GM12891 (cell line): ENCODE data around the gene KPNA2. TPM values are rescaled to one million over a fixed set of nuclear protein-coding genes. Genes with fewer than 3 reads are reported as not detected.
"Not testable (repeated sequence)": the region's sequence is repeated elsewhere in the genome, so short reads cannot be mapped to it uniquely, and the experiment has no call there.

Experiments
- DNase-seq: peaks from one replicate; pipeline ENCODE4 v3.0.0; 2011; ENCODE audit warnings: low spot score; ENCODE audit not compliant: insufficient read length
- FAIRE-seq: peaks from 2 replicates; lab custom pipeline; 2011; peaks lifted over from hg19 to GRCh38; lab: Jason Lieb, UNC
- PAX5 ChIP-seq: IDR thresholded peaks from 2 replicates; pipeline ENCODE4 v1.6.1; 2011; ENCODE audit warnings: low read length, moderate library complexity, mild to moderate bottlenecking; ENCODE audit not compliant: insufficient read depth, severe bottlenecking
- POLR2A ChIP-seq: IDR thresholded peaks from 2 replicates; pipeline ENCODE4 v1.6.1; 2011; ENCODE audit warnings: low read depth, low read length, control low read depth
- POLR2AphosphoS5 ChIP-seq: IDR thresholded peaks from 2 replicates; pipeline ENCODE4 v1.6.1; 2011; ENCODE audit warnings: low read depth, low read length, control low read depth
- POU2F2 ChIP-seq: IDR thresholded peaks from 2 replicates; pipeline ENCODE4 v1.6.1; 2011; ENCODE audit warnings: low read depth, mild to moderate bottlenecking, control low read depth, low read length, moderate library complexity
- SPI1 ChIP-seq: IDR thresholded peaks from 2 replicates; pipeline ENCODE4 v1.6.1; 2011; ENCODE audit warnings: low read depth, low read length, control low read depth
- TAF1 ChIP-seq: IDR thresholded peaks from 2 replicates; pipeline ENCODE4 v1.6.1; 2011; ENCODE audit warnings: low read depth, low read length, control low read depth
- polyA plus RNA-seq: library from polyadenylated mRNA; unstranded; fragments of >200 nt; gene quantifications from one replicate; pipeline ENCODE4 v1.2.1, GENCODE V29; 2012; ENCODE audit warnings: low read depth, missing spikeins, inconsistent platforms; ENCODE audit not compliant: missing spikeins

KPNA2 gene
- polyA plus RNA-seq, result 155 TPM

DNA sequence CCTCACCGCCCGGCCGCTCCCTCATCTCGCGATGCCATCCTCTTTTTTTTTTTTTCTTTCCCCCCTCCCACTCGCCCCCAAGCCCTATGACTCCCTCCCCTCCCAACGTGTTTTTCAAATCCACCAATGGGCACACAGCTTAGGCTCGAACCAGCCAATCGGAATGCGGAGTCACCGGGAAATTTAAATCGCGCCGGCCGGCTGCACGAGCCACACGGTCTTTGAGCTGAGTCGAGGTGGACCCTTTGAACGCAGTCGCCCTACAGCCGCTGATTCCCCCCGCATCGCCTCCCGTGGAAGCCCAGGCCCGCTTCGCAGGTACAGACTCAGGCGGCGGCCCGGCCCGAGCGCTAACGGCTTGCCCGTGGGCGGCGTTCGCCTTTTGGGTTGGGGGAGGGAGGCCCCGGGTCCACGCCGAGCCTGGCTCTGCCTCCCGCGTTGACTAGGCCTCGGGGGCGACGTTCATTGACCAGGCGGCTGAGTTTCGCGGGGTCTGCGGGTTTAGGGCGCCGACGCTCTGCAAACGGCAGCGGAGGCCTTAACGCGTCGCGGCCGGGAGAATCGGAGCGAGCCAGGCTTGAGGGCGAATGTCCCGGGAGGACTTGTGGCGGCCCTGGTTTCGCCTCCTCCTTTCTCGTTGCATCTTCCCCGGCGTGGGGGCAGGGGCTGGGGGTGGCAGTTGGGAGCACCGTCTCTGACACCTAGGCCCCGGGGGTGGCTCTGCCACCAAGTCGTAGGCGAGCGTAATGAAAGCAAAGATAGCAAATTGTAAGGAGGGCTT is at the start of gene KPNA2:
TSS of gene KPNA2 (plus strand) at position 213 of the 781 bp plus-strand sequence. CDS start 1,398 bp downstream, outside the sequence.
- DNase-seq (peak; percentile 92), FAIRE-seq (peak; percentile 82)
- TF ChIP-seq SPI1 (no peak), POLR2A (peak; percentile 90), POU2F2 (no peak; the same call in none of the 2 replicates), POLR2AphosphoS5 (peak; percentile 89), PAX5 (no peak), TAF1 (peak; percentile 71; the same call in 1 of the 2 replicates)

GRCh38 chr17:67990909-67991308 is 44.6 kb upstream of the KPNA2 start:
- FAIRE-seq (no peak), DNase-seq (no peak)

GRCh38 chr17:67992548-67993152 is 42.9 kb upstream of the KPNA2 start:
- TF ChIP-seq TAF1 (no peak), POU2F2 (no peak), POLR2AphosphoS5 (no peak), PAX5 (no peak), POLR2A (no peak), SPI1 (no peak)
- peak; percentile 31 for FAIRE-seq
- no peak for DNase-seq

More at GRCh38 chr17:67990909-67991308, 44.6 kb upstream of the KPNA2 start:
- TF ChIP-seq POLR2AphosphoS5, result no peak
- no peak for TF ChIP-seq SPI1
- no peak for TF ChIP-seq POU2F2
- no peak for TF ChIP-seq POLR2A
- TF ChIP-seq TAF1, result no peak
- no peak for TF ChIP-seq PAX5

- FAIRE-seq (peak; percentile 92), DNase-seq (peak; percentile 83)
- TF ChIP-seq POLR2A (no peak), TAF1 (no peak), PAX5 (no peak)
Observed at GRCh38 chr17:67993153-67993997, 42.2 kb upstream of the KPNA2 start.

DNA sequence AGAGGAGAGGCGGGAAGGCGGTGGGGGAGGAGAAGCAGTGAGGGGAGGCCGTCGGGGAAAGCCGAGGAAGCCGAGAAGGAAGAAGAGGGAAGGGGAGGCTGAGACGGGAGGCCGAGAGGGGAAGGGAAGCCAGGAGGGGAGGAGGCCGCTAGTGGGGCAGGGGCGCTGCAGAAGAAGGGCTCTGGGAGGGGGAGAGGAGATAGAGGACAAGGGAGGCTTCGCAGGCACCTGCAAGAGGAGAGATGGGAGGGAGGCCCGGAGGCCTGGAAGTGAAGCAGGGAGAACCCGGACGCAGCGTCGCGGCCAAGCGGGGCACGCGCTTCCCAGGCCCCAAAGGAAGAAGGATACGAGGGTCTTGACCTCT is 41.6 kb upstream of the KPNA2 start:
- TF ChIP-seq POU2F2 (no peak), POLR2A (no peak), POLR2AphosphoS5 (no peak), SPI1 (no peak), PAX5 (no peak), TAF1 (no peak)
- no peak for DNase-seq
- no peak for FAIRE-seq

- no peak for TF ChIP-seq POU2F2
- no peak for TF ChIP-seq POLR2AphosphoS5
- TF ChIP-seq POLR2A, result no peak
- TF ChIP-seq TAF1, result no peak
- TF ChIP-seq PAX5, result no peak
- TF ChIP-seq SPI1, result no peak
- no peak for FAIRE-seq
- no peak for DNase-seq
Observed at GRCh38 chr17:67994817-67995569, 40.5 kb upstream of the KPNA2 start.

GRCh38 chr17:67995570-67996263 is 39.8 kb upstream of the KPNA2 start:
- peak; percentile 51 for FAIRE-seq
- DNase-seq, result no peak
- TF ChIP-seq TAF1 (no peak), POLR2AphosphoS5 (no peak), SPI1 (no peak), POLR2A (no peak), POU2F2 (no peak), PAX5 (no peak)

GRCh38 chr17:67996301-67997171 is 39.0 kb upstream of the KPNA2 start, which contains the start of gene C17orf58:
TSS of gene C17orf58 (minus strand) at chr17:67996469. CDS start at chr17:67996198, 271 bp downstream.
- not testable (repeated sequence) for DNase-seq, FAIRE-seq
